ENCODE data around the gene TRIM3.

GRCh38 chr11:6448574-6448973, 25.2 kb downstream of the TRIM3 start:
- TF ChIP-seq CTCF (conservative IDR thresholded peaks at IDR 0.05; ENCODE audit: low read depth, low read length) = no peak
- TF ChIP-seq EZH2 (IDR thresholded peaks at IDR 0.05; ENCODE audit: borderline replicate concordance, low read depth, low read length, poor library complexity, severe bottlenecking) = no peak
